ENCODE measurements around the gene ADD1. TPM values are rescaled to one million over a fixed set of nuclear protein-coding genes. Genes with fewer than 3 reads are reported as not detected.

Gene ADD1
- total RNA-seq, 6 experiments from 2014 or later: 276 to 332 (median 321) TPM

- no peak overlapping the region for H3K4me3 Mint-ChIP-seq
- H3K27me3 Mint-ChIP-seq (ENCODE audit: insufficient read depth): no peaks in the 10 kb centered on the region; the same call in 1 of the 2 replicates
- peaks cover 44% of the 10 kb centered on the region for H3K36me3 Mint-ChIP-seq (ENCODE audit: low read depth)
- peaks cover 13% of the 10 kb centered on the region for H3K4me1 Mint-ChIP-seq (ENCODE audit: low read depth)
- H3K27ac Mint-ChIP-seq: peak overlapping the region; percentile 41
- TF ChIP-seq CTCF (IDR thresholded peaks at IDR 0.05): no peak
- DNase-seq: no peak
- peaks cover 12% of the 10 kb centered on the region for H3K9me3 Mint-ChIP-seq
These were observed 79.5 kb downstream of the ADD1 start for GRCh38 chr4:2923141-2923551.

GRCh38 chr4:2923668-2924173, 80.1 kb downstream of the ADD1 start:
- H3K27me3 Mint-ChIP-seq (ENCODE audit: insufficient read depth): no peaks in the 10 kb centered on the region; the same call in 1 of the 2 replicates
- peak overlapping the region; percentile 41 for H3K27ac Mint-ChIP-seq
- TF ChIP-seq CTCF (IDR thresholded peaks at IDR 0.05): no peak
- H3K4me3 Mint-ChIP-seq: no peak overlapping the region
- H3K9me3 Mint-ChIP-seq: peaks cover 12% of the 10 kb centered on the region
- DNase-seq: no peak
- H3K36me3 Mint-ChIP-seq (ENCODE audit: low read depth): peaks cover 43% of the 10 kb centered on the region
- H3K4me1 Mint-ChIP-seq (ENCODE audit: low read depth): peaks cover 13% of the 10 kb centered on the region

- peaks cover 13% of the 10 kb centered on the region for H3K4me1 Mint-ChIP-seq (ENCODE audit: low read depth)
- no peaks in the 10 kb centered on the region; the same call in 1 of the 2 replicates for H3K27me3 Mint-ChIP-seq (ENCODE audit: insufficient read depth)
- peaks cover 43% of the 10 kb centered on the region for H3K36me3 Mint-ChIP-seq (ENCODE audit: low read depth)
- TF ChIP-seq CTCF (IDR thresholded peaks at IDR 0.05): no peak
- no peak overlapping the region for H3K27ac Mint-ChIP-seq
- peaks cover 10% of the 10 kb centered on the region for H3K9me3 Mint-ChIP-seq
- no peak for DNase-seq
- no peak overlapping the region for H3K4me3 Mint-ChIP-seq
These were observed 80.6 kb downstream of the ADD1 start for GRCh38 chr4:2924286-2924685.

GRCh38 chr4:2924765-2925301, 81.2 kb downstream of the ADD1 start:
- DNase-seq: no peak
- peaks cover 43% of the 10 kb centered on the region for H3K36me3 Mint-ChIP-seq (ENCODE audit: low read depth)

GRCh38 chr4:2925496-2925895, 81.9 kb downstream of the ADD1 start:
- Mint-ChIP-seq H3K36me3 (ENCODE audit: low read depth) (peaks cover 36% of the 10 kb centered on the region; the same call in 1 of the 2 replicates), H3K27me3 (ENCODE audit: insufficient read depth) (no peaks in the 10 kb centered on the region; the same call in 1 of the 2 replicates), H3K4me3 (no peak overlapping the region), H3K9me3 (no peaks in the 10 kb centered on the region), H3K27ac (no peak overlapping the region), H3K4me1 (ENCODE audit: low read depth) (peaks cover 13% of the 10 kb centered on the region)
- TF ChIP-seq CTCF (IDR thresholded peaks at IDR 0.05): no peak
- no peak for DNase-seq

More at GRCh38 chr4:2924765-2925301, 81.2 kb downstream of the ADD1 start:
- Mint-ChIP-seq H3K4me3 (no peak overlapping the region), H3K27me3 (ENCODE audit: insufficient read depth) (no peaks in the 10 kb centered on the region; the same call in 1 of the 2 replicates), H3K9me3 (peaks cover 5% of the 10 kb centered on the region), H3K4me1 (ENCODE audit: low read depth) (peaks cover 13% of the 10 kb centered on the region), H3K27ac (no peak overlapping the region)
- TF ChIP-seq CTCF (IDR thresholded peaks at IDR 0.05): no peak

All from HFFc6 (cell line).